GM19043 (cell line): Measurements from ENCODE around the gene HASPIN.

ENCODE experiments used
- ATAC-seq: cut with Tn5 transposase; IDR thresholded peaks from one replicate; pipeline ENCODE4 v1.9.1; 2021; ENCODE audit warnings: low read depth; ENCODE audit not compliant: unreplicated experiment

Gene HASPIN

GRCh38 chr17:3762922-3763776, 39.4 kb downstream of the HASPIN start:
- peak; percentile 59 for ATAC-seq

DNA sequence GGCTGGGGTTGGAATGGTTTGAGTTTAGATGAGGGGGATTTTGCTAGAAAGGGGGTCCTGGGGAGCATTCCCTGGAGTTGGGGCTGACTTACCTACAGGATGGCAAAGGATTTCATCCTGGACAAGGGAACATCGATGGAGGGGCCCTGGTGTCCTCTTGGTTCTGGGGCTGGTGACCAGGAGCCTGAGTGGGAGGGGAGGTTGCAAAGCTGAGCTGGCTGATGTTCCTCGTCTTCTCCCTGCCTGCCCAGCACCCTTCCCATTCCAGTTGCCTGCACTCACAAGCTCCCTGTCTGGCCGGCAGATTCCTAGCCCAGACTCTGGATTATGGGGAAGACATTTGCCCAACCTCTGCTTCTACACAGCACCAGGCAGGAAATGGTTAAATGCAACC, 40.1 kb downstream of the HASPIN start:
- no peak for ATAC-seq

DNA sequence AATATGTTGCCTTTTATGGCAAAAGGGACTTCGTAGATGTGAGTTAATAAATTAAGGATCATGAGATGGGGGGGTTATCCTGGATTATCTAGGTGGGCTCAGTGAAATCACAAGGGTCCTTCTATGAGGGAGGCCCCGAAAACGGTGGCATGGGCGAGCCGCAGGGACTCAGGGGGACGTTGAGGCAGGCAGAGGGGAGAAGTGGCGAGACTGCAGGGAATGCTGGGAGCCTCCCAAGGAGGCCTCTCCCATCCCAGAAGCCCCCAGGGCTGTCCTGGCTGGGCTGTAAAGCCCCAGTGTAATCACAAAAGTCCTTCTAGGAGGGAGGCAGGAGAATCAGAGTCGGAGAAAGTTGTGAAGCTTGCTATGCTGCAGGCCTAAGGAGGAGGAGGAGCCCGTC, 42.3 kb downstream of the HASPIN start:
- ATAC-seq: no peak

DNA sequence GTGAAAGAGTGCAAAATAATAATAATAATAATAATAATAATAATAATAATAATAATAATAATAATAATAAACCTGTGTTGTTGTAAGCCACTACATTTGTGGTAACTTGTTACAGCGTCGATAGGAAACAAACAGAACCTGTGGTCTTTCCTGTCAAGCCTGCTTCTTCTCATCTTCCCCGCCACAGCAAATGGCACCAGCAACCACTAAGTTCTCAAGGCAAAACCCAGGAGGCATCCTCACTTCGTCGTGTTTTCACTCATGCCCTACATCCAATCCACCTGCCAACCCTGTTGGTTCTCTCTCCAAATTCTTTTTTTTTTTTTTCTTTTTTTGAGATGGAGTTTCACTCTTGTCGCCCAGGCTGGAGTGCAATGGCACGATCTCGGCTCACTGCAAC, 43.1 kb downstream of the HASPIN start:
- ATAC-seq: no peak

GRCh38 chr17:3768341-3768740, 44.6 kb downstream of the HASPIN start:
- no peak for ATAC-seq

GRCh38 chr17:3768769-3769168, 45.1 kb downstream of the HASPIN start:
- no peak for ATAC-seq

DNA sequence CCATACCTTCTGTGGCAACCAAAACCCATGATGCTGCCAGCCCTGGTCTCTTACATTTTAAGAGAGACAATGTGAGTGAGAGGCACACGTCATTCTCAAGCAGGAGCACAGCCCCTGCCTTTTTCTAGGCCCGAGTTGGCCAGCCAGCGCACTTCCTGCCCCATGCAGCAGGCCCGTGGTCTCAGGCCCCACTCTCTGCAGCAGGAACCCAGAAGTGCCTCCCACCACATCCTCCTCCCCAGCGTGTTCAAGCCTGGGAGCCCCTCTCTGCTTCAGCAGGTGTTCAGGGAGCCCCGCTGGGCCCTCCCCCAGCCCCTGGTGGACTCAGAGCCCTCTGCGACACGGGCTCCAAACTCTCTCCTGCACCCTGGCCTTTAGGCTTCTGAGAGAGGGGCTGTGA, 46.8 kb downstream of the HASPIN start:
- ATAC-seq: no peak

DNA sequence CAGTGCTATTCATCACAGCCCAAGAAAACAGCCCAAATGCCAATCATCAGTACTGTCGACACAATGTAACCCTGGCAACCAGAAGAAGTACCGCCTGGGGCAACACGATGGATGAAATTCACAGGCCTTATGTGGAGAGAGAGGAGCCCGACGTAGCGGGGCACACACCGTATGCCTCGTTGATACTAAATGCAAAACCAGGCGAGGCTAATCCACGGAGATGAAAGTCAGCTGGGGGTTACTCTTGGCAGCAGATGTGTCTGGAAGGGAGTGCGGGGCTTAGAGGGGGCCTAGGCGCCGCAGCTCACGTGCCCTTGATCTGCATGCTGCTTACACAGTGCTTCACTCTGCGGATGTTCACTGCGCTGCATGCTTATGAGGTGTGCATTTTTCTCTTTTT, 47.4 kb downstream of the HASPIN start:
- ATAC-seq: no peak

GRCh38 chr17:3772764-3773163, 49.1 kb downstream of the HASPIN start:
- ATAC-seq: no peak

DNA sequence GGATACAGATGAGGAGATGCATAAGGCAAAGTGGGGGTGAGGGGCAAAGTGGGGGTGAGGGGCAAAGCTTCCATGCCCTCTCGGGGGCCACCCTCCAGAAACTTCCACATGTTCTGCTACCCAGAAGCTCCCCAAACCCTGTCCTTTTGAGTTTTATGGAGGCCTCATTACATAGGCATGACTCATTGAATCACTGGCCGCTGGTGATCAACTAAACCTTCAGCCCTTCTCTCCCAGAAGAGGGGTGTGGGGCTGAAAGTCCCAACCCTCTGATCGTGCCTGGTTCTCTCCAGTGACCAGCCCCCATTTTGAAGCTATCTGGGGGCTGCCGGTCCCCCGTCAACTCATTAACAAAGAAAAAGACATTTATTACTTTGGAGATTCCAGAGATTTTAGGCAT, 49.8 kb downstream of the HASPIN start:
- no peak for ATAC-seq

DNA sequence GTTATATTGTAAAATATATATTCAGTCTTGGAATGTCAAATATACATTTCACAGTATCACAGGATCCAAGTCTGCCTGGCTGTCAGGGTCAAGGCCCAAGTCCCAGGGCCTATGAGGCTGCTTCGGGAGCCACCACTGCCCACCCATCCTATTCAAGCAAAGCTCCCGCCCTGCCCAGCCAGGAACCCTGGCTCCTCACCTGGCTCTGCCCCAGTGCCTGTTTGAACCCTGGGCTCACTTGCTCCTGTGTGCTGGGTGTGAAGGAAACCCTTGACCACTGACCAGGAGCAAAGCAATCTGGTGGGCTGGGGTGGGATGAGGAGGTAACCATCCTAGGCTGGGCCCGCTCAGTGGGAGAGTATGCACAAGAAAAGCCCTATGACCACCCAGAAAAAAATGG, 50.3 kb downstream of the HASPIN start:
- ATAC-seq: no peak
